Hepatocyte (in vitro differentiated cells): ENCODE results near the gene YPEL1.

Source experiments
- CTCF ChIP-seq: fragments of 200-600 bp; sonication (generic); IDR thresholded peaks from 2 replicates; pipeline ENCODE4 v1.5.1; 2016; ENCODE audit warnings: antibody characterized with exemption, mild to moderate bottlenecking; ENCODE audit not compliant: poor library complexity
- EZH2 ChIP-seq: fragments of 200-600 bp; sonication (generic); IDR thresholded peaks from 2 replicates; pipeline ENCODE4 v1.6.1; 2016; ENCODE audit warnings: antibody characterized with exemption, mild to moderate bottlenecking, borderline replicate concordance
- EZH2phosphoT487 ChIP-seq: fragments of 200-600 bp; sonication (generic); IDR thresholded peaks from one replicate; pipeline ENCODE4 v1.6.1; 2018; ENCODE audit warnings: antibody characterized with exemption, mild to moderate bottlenecking, low read depth, moderate library complexity; ENCODE audit not compliant: unreplicated experiment, severe bottlenecking

- TF ChIP-seq CTCF (no peak), EZH2 (no peak), EZH2phosphoT487 (no peak)
Observed at GRCh38 chr22:21779444-21779843, 43.9 kb upstream of the YPEL1 start.
